Adipocyte (in vitro differentiated cells): Measurements from ENCODE around the gene SPDEF.

ENCODE experiments used
- DNase-seq: peaks from one replicate; pipeline ENCODE4 v3.0.0-alpha.2; 2015; ENCODE audit warnings: low read depth
- H3K27me3 ChIP-seq: replicated peaks from 2 replicates; pipeline ENCODE4 v1.7.0; 2013; ENCODE audit warnings: mild to moderate bottlenecking, low read length, moderate library complexity; ENCODE audit not compliant: control insufficient read depth, insufficient read depth
- H3K36me3 ChIP-seq: 2 replicates; pipeline ENCODE4 v1.7.0; 2013; ENCODE audit warnings: low read length, mild to moderate bottlenecking, moderate library complexity; ENCODE audit not compliant: control insufficient read depth, insufficient read depth, severe bottlenecking
- H3K4me1 ChIP-seq: 2 replicates; pipeline ENCODE4 v1.7.0; 2013; ENCODE audit warnings: mild to moderate bottlenecking, low read length, moderate library complexity; ENCODE audit not compliant: control insufficient read depth, insufficient read depth
- H3K4me3 ChIP-seq: 2 replicates; pipeline ENCODE4 v1.7.0; 2013; ENCODE audit warnings: mild to moderate bottlenecking, low read length, moderate library complexity
- H3K9ac ChIP-seq: 2 replicates; pipeline ENCODE4 v1.7.0; 2013; ENCODE audit warnings: mild to moderate bottlenecking, low read length, moderate library complexity
- H3K9me3 ChIP-seq: 2 replicates; pipeline ENCODE4 v1.7.0; 2013; ENCODE audit warnings: mild to moderate bottlenecking, low read length, moderate library complexity; ENCODE audit not compliant: control insufficient read depth

The SPDEF gene

DNA sequence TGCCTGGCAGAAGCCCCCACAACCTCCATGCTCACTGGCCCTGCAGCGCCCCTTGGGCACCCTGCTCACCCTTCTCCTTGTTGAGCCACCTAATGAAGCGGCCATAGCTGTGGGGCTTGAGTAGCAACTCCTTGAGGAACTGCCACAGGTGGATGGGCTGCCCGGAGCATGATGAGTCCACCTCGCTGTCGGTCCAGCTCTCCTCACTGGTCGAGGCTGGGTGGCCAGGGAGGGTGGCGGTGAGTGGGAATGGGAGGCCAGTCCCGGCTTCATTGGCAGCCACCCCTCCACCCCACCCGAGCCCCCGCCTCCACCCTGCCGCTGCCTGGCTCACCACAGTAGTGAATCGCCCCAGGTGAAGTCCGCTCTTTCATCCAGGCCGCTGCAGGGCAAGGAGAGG is 16.9 kb downstream of the SPDEF start:
- Histone ChIP-seq H3K36me3 (no peaks in the 10 kb centered on the region), H3K9me3 (no peaks in the 10 kb centered on the region), H3K9ac (no peak overlapping the region), H3K4me1 (no peaks in the 10 kb centered on the region), H3K4me3 (no peak overlapping the region), H3K27me3 (no peaks in the 10 kb centered on the region)
- DNase-seq, result no peak

DNA sequence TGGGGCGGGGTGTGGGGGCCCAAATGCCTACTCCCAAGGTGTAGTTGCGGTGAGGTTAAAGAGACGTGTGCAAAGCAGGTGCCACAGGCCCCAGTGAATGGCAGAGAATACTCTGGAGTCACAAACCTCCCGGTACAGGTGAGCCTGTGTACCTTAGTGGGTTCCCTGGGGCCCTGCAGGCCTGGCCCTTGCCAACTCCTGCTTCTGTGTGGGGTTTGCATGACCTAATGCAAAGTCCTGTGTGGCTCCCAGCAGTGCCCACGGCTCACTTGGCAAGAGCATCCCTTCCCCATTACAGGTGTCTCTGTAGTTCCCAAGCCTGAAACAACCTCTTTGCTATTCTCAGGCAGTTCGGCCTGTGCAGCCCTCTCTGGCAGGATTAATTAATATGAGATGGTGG is 17.5 kb downstream of the SPDEF start:
- Histone ChIP-seq H3K9ac (no peak overlapping the region), H3K36me3 (no peaks in the 10 kb centered on the region), H3K9me3 (no peaks in the 10 kb centered on the region), H3K27me3 (peaks cover 3% of the 10 kb centered on the region), H3K4me1 (no peaks in the 10 kb centered on the region), H3K4me3 (no peak overlapping the region)
- DNase-seq, result no peak

GRCh38 chr6:34537922-34538550 is 18.1 kb downstream of the SPDEF start:
- no peak overlapping the region for H3K9ac ChIP-seq
- H3K4me1 ChIP-seq, result no peaks in the 10 kb centered on the region
- no peaks in the 10 kb centered on the region for H3K36me3 ChIP-seq
- no peak overlapping the region for H3K4me3 ChIP-seq
- peaks cover 4% of the 10 kb centered on the region for H3K27me3 ChIP-seq
- H3K9me3 ChIP-seq, result no peaks in the 10 kb centered on the region
- no peak for DNase-seq

DNA sequence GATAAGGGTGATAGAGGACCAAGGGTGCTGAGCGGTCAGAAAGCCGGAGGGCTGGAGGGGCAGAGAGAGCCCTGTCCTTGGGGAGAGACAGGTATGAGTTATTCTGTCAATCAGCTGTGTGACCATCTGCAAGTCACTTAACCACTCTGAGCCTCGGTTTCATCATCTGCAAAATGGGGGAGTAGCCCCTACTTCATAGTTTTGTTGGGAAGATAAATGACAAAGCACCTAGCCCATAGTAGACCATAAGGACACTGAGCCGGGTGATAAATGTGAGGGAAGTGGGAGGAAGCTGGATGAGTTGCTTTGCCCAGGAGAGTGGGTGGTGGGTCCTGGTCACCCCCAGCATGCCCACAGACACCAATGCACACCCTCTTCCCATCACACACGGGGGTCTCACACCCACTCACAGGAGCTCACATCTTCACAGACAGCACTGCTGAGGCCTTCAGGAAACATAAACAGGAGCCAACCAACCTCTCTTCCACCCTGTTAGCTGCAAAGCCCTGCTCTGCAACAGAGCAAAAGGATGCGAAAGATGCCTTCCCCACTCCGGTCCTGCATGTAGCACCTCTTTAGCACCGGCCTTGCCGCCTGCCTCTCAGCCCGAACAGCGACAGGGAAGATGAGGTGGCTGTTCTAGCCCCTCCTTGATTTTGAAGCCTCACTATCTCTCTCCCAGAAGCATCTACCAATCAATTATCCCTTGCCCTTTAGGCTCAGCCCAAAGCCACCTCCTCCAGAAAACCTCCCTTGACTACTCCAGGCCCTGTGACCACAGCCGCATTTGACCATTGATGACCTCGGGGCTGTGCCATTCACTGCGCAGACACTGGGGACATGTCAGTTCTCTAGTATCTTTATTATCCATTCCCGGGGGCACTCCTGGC is 18.9 kb downstream of the SPDEF start:
- H3K9me3 ChIP-seq, result no peaks in the 10 kb centered on the region
- H3K27me3 ChIP-seq, result peaks cover 4% of the 10 kb centered on the region
- no peak for DNase-seq
- no peak overlapping the region for H3K4me3 ChIP-seq
- H3K9ac ChIP-seq, result no peak overlapping the region
- no peaks in the 10 kb centered on the region for H3K4me1 ChIP-seq
- H3K36me3 ChIP-seq, result no peaks in the 10 kb centered on the region

GRCh38 chr6:34536251-34536958 is 19.7 kb downstream of the SPDEF start:
- Histone ChIP-seq H3K9me3 (no peaks in the 10 kb centered on the region), H3K4me1 (no peaks in the 10 kb centered on the region), H3K9ac (no peak overlapping the region), H3K4me3 (no peak overlapping the region), H3K27me3 (peaks cover 4% of the 10 kb centered on the region), H3K36me3 (no peaks in the 10 kb centered on the region)
- no peak for DNase-seq

DNA sequence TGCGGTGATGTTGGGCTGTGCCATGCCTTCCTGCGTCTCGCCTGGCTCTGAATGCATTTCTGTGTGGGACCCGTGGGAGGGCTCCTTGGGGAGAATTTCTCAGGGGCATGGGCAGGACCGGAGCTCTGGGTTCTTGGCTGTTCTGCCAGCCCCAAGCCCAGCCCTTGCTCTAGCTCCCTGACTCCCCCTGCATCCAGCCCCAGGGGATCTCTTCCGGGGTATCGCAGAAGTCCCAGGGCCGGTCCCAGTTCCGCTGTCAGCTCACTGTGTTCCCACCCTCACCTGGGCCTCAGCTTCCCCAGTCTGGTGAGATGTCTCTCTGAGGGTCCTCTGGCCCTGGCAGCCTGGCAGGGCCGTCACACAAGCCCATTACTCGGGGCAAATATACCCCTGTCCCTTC is 20.5 kb downstream of the SPDEF start:
- no peaks in the 10 kb centered on the region for H3K36me3 ChIP-seq
- H3K9me3 ChIP-seq, result no peaks in the 10 kb centered on the region
- H3K9ac ChIP-seq, result no peak overlapping the region
- no peaks in the 10 kb centered on the region for H3K4me1 ChIP-seq
- H3K4me3 ChIP-seq, result no peak overlapping the region
- peaks cover 11% of the 10 kb centered on the region for H3K27me3 ChIP-seq
- DNase-seq, result no peak

DNA sequence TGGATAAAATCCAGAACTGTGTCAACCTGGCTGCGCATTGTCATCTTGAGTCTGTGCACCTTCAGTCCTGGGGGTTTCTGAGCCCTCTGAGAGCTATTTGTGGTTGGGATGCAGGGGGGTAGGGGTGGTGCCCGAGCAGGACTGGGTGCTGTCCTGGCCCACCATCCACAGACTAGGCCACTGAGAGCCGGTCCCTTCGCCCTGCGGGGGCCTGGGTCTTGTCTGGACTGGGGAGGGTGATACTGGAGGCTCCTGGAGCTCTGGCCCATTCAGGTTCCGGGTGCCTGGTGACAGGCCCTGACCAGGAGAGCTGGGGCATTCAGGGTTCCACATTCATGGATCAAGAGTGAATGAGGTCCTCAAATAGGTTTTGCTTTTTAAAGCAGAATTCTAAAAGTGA is 20.9 kb downstream of the SPDEF start:
- no peaks in the 10 kb centered on the region for H3K36me3 ChIP-seq
- no peak overlapping the region for H3K4me3 ChIP-seq
- no peak overlapping the region for H3K9ac ChIP-seq
- no peaks in the 10 kb centered on the region for H3K4me1 ChIP-seq
- peaks cover 15% of the 10 kb centered on the region for H3K27me3 ChIP-seq
- DNase-seq, result no peak
- no peaks in the 10 kb centered on the region for H3K9me3 ChIP-seq

DNA sequence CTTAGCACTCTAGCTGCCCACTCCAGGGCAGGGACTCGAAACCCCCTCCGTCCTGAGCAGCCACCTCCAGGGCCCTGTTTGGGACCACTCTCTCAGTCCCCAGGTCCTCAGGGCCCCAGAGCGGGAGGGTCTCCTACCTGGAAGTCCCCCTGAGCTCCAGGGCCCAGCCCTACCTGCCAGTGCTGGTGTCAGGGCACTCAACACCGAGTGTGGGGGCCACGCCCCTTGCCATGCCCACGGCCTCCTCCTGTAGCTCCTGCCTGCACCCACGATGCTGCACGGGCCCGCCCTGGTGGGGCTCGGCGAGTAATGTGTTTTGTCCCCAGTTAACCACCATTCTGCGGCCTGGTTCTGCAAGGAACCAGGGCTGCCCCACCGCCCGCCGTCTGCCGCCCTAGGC is 21.5 kb downstream of the SPDEF start:
- no peaks in the 10 kb centered on the region for H3K36me3 ChIP-seq
- DNase-seq, result no peak
- no peak overlapping the region for H3K9ac ChIP-seq
- H3K27me3 ChIP-seq, result peaks cover 20% of the 10 kb centered on the region
- H3K9me3 ChIP-seq, result no peaks in the 10 kb centered on the region
- H3K4me1 ChIP-seq, result no peaks in the 10 kb centered on the region
- no peak overlapping the region for H3K4me3 ChIP-seq

- no peak overlapping the region for H3K9ac ChIP-seq
- DNase-seq, result no peak
These were observed 22.0 kb downstream of the SPDEF start for GRCh38 chr6:34534146-34534545.

DNA sequence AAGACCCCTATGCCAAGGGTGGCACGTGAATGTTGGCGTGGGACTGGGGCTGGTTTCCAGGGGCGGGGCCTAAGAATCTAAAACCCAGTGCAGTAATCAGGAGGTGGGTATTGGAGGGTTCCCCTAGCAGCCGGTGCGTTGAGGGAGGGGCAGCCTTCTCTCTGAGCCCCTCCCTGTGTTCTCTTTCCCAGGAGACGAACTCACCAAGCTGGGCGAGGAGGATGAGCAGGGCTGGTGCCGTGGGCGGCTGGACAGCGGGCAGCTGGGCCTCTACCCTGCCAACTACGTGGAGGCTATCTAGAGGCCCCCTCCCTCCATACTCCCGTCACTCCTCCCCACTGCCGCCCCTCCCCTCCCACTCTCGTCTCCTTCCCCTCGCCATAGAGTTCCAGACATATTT is 23.9 kb downstream of the SPDEF start:
- H3K4me1 ChIP-seq, result no peaks in the 10 kb centered on the region
- no peaks in the 10 kb centered on the region for H3K9me3 ChIP-seq
- H3K9ac ChIP-seq, result no peak overlapping the region
- no peak for DNase-seq
- H3K4me3 ChIP-seq, result no peak overlapping the region
- H3K36me3 ChIP-seq, result no peaks in the 10 kb centered on the region
- peaks cover 27% of the 10 kb centered on the region for H3K27me3 ChIP-seq

More at GRCh38 chr6:34534146-34534545, 22.0 kb downstream of the SPDEF start:
- H3K36me3 ChIP-seq, result no peaks in the 10 kb centered on the region
- no peak overlapping the region for H3K4me3 ChIP-seq
- no peaks in the 10 kb centered on the region for H3K9me3 ChIP-seq
- peaks cover 25% of the 10 kb centered on the region for H3K27me3 ChIP-seq
- no peaks in the 10 kb centered on the region for H3K4me1 ChIP-seq

DNA sequence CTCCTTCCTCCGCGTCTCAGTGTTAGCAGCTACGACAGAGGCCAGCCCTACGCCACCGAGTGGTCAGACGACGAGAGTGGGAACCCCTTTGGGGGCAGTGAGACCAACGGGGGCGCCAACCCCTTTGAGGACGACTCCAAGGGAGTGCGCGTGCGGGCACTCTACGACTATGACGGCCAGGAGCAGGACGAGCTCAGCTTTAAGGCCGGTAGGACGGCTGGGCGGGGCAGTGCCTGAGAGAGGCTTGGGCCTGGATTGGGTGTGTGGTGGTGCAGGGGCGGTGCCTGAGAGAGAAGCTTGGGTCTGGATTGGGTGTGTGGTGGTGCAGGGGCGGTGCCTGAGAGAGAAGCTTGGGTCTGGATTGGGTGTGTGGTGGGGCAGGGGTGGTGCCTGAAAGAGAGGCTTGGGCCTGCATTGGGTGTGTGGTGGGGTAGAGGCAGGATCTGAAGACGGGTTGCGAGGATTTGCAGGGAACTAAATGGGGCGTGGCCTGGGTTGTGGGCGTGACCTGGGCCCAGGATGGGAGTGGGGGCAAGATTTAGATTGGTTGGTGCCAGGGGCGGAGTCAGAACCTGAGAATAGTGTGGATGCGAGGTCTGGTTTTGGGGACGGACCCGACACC is 24.4 kb downstream of the SPDEF start:
- Histone ChIP-seq H3K27me3 (peaks cover 27% of the 10 kb centered on the region), H3K36me3 (no peaks in the 10 kb centered on the region), H3K9me3 (no peaks in the 10 kb centered on the region), H3K4me1 (peaks cover 1% of the 10 kb centered on the region), H3K4me3 (no peak overlapping the region), H3K9ac (peak overlapping the region; percentile 38)
- no peak for DNase-seq
